ENCODE measurements around the gene MAGEA9. TPM values are rescaled to one million over a fixed set of nuclear protein-coding genes. Genes with fewer than 3 reads are reported as not detected.

The MAGEA9 gene
- total RNA-seq, 1 experiment from 2014 or later: not detected

GRCh38 chrX:149757206-149758067, 24.3 kb upstream of the MAGEA9 start (continued):
- TF ChIP-seq CTCF (IDR thresholded peaks at IDR 0.05) (no peak), ZSCAN18 (CRISPR knock-in tag; IDR thresholded peaks at IDR 0.05) (no peak), CREM (CRISPR knock-in tag; IDR thresholded peaks at IDR 0.05) (no peak), RELA (CRISPR knock-in tag; IDR thresholded peaks at IDR 0.05; ENCODE audit: borderline replicate concordance) (no peak), ZNF281 (CRISPR knock-in tag; IDR thresholded peaks at IDR 0.05) (no peak), MYBL2 (CRISPR knock-in tag; IDR thresholded peaks at IDR 0.05) (no peak), USF2 (CRISPR knock-in tag; IDR thresholded peaks at IDR 0.05) (no peak)

GRCh38 chrX:149758068-149758714, 23.5 kb upstream of the MAGEA9 start:
- H3K4me1 Mint-ChIP-seq: no peaks in the 10 kb centered on the region
- ChIA-PET POLR2A (no interaction called here), CTCF (no interaction called here)
- H3K27me3 Mint-ChIP-seq (ENCODE audit: low read depth): no peaks in the 10 kb centered on the region; the same call in none of the 2 replicates
- no peak for ATAC-seq
- no peak for DNase-seq (ENCODE audit: low spot score)
- no peaks in the 10 kb centered on the region for H3K36me3 Mint-ChIP-seq
- no peaks in the 10 kb centered on the region for H3K9me3 Mint-ChIP-seq
- no peak overlapping the region for H3K4me3 Mint-ChIP-seq
- no peak overlapping the region for H3K27ac Mint-ChIP-seq
- TF ChIP-seq ETV6 (CRISPR knock-in tag; IDR thresholded peaks at IDR 0.05): no peak
- TF ChIP-seq NFE2L1 (CRISPR knock-in tag; IDR thresholded peaks at IDR 0.05): no peak
- no peak for TF ChIP-seq ZNF317 (CRISPR knock-in tag; IDR thresholded peaks at IDR 0.05; ENCODE audit: borderline replicate concordance, low read depth)
- TF ChIP-seq ZNF425 (CRISPR knock-in tag; conservative IDR thresholded peaks at IDR 0.05): no peak
- TF ChIP-seq ZNF396 (CRISPR knock-in tag; IDR thresholded peaks at IDR 0.05; ENCODE audit: borderline replicate concordance): no peak
- TF ChIP-seq NR2C2 (CRISPR knock-in tag; IDR thresholded peaks at IDR 0.05): no peak
- TF ChIP-seq SMAD3 (CRISPR knock-in tag; IDR thresholded peaks at IDR 0.05; ENCODE audit: borderline replicate concordance): no peak
- no peak for TF ChIP-seq FOXK1 (CRISPR knock-in tag; IDR thresholded peaks at IDR 0.05)
- TF ChIP-seq OVOL2 (CRISPR knock-in tag; IDR thresholded peaks at IDR 0.05; ENCODE audit: borderline replicate concordance): no peak
- no peak for TF ChIP-seq E2F4 (CRISPR knock-in tag; IDR thresholded peaks at IDR 0.05; ENCODE audit: borderline replicate concordance, low read depth)
- no peak for TF ChIP-seq CREB1 (CRISPR knock-in tag; IDR thresholded peaks at IDR 0.05)
- TF ChIP-seq ZNF263 (CRISPR knock-in tag; IDR thresholded peaks at IDR 0.05; ENCODE audit: low read depth): no peak
- TF ChIP-seq USF1 (CRISPR knock-in tag; IDR thresholded peaks at IDR 0.05): no peak
- TF ChIP-seq E2F5 (CRISPR knock-in tag; IDR thresholded peaks at IDR 0.05): no peak
- TF ChIP-seq NFYB (CRISPR knock-in tag; conservative IDR thresholded peaks at IDR 0.05; ENCODE audit: low read depth): no peak
- TF ChIP-seq GTF2I (CRISPR knock-in tag; conservative IDR thresholded peaks at IDR 0.05): no peak
